ENCODE data around the gene ZNF71.

Gene ZNF71

DNA sequence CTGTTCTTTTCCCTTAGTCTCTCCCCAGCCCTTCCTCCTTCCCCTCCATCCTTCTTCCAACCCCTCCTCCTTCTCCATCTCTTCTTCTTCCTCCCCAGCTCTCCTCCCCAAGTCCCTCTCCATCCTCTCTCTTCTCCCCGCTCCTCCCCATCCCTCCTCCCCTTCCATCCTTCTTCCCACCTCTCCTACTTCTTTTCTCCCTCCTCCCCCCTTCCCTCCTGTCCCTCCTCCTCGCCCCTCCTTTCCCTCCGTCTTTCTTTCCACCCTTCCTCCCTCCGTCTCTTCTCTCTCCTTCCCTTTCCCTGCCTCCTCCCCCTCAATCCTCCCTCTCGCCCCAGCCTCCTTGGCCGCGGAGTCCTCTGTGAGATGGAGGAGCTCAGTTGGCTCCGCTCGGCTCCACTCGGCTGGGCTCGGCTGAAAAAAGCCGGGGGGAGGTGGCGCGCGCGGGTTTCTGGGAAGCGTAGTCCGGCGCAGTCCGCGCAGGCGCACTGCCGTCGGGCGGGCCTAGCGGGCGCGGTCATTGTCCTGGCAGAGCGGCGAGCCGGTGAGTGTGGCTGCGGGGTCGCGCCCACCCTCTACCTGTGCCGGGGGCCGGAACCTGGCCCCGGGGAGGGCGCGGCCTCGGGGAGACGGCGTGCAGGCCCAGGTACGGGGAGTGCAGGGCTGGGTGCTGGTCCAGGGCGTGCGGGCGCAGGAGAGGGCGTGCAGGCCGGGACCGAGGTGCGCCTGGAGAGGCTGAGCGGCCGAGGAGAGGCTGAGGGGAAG, at the start of gene ZNF71:
Gene ZNF71 (plus strand): TSS at position 520 of the 765 bp plus-strand sequence. CDS start 6,257 bp downstream, outside the sequence.
- Histone ChIP-seq H3K36me3 (ENCODE audit: insufficient read depth, low read length) (peaks cover 30% of the 10 kb centered on the region), H3K9me3 (ENCODE audit: low read depth, low read length) (peaks cover 24% of the 10 kb centered on the region), H3K4me3 (peak within 1 kb of the TSS; percentile 93), H3K9ac (ENCODE audit: insufficient read length) (peak within 1 kb of the TSS; percentile 92), H3K27ac (no peak within 1 kb of the TSS)
- peak; percentile 6 for DNase-seq (ENCODE audit: low read depth, low spot score)
- TF ChIP-seq POLR2AphosphoS5 (IDR thresholded peaks at IDR 0.05; ENCODE audit: borderline replicate concordance, low read depth, low read length) (peak; percentile 80; the same call in 1 of the 2 replicates), FOXP2 (optimal IDR thresholded peaks at IDR 0.05; ENCODE audit: control extremely low read depth, extremely low read length, insufficient read depth) (no peak)

GRCh38 chr19:56547535-56547934, 47.6 kb upstream of the ZNF71 start:
- no peak overlapping the region for H3K4me3 ChIP-seq
- H3K9me3 ChIP-seq (ENCODE audit: low read depth, low read length) = peaks cover 12% of the 10 kb centered on the region
- TF ChIP-seq FOXP2 (optimal IDR thresholded peaks at IDR 0.05; ENCODE audit: control extremely low read depth, extremely low read length, insufficient read depth) (no peak), POLR2AphosphoS5 (IDR thresholded peaks at IDR 0.05; ENCODE audit: borderline replicate concordance, low read depth, low read length) (no peak), EZH2 (IDR thresholded peaks at IDR 0.05) (no peak)
- no peak overlapping the region for H3K9ac ChIP-seq (ENCODE audit: insufficient read length)
- DNase-seq (ENCODE audit: low read depth, low spot score) = no peak
- H3K27ac ChIP-seq = no peak overlapping the region
- H3K36me3 ChIP-seq (ENCODE audit: insufficient read depth, low read length) = peaks cover 61% of the 10 kb centered on the region

GRCh38 chr19:56554272-56554869, 40.7 kb upstream of the ZNF71 start:
- no peak overlapping the region for H3K27ac ChIP-seq
- DNase-seq (ENCODE audit: low read depth, low spot score) = no peak
- H3K36me3 ChIP-seq (ENCODE audit: insufficient read depth, low read length) = peaks cover 48% of the 10 kb centered on the region
- no peak overlapping the region for H3K4me3 ChIP-seq
- TF ChIP-seq FOXP2 (optimal IDR thresholded peaks at IDR 0.05; ENCODE audit: control extremely low read depth, extremely low read length, insufficient read depth) (no peak), POLR2AphosphoS5 (IDR thresholded peaks at IDR 0.05; ENCODE audit: borderline replicate concordance, low read depth, low read length) (no peak), EZH2 (IDR thresholded peaks at IDR 0.05) (no peak)
- no peak overlapping the region for H3K9ac ChIP-seq (ENCODE audit: insufficient read length)
- peaks cover 16% of the 10 kb centered on the region for H3K9me3 ChIP-seq (ENCODE audit: low read depth, low read length)

DNA sequence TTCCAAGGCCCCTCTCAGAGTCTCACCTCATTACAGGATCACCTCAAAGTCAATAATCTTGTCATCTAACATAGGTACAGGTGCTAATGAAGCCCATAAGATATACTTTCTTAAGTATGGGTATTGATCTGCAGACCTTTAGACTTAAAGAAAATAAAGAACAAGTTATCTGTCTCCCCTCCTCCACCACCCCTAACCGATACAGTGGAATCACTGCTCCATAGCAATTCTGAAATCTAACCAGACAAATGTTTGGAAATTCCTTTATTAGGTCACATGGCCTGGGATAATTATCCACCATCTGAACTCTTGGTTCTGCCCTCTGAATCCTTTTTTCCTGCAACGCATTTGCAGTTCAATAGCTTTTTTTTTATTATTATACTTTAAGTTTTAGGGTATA, 32.3 kb upstream of the ZNF71 start:
- TF ChIP-seq POLR2AphosphoS5 (IDR thresholded peaks at IDR 0.05; ENCODE audit: borderline replicate concordance, low read depth, low read length) (no peak), EZH2 (IDR thresholded peaks at IDR 0.05) (no peak), FOXP2 (optimal IDR thresholded peaks at IDR 0.05; ENCODE audit: control extremely low read depth, extremely low read length, insufficient read depth) (no peak)

DNA sequence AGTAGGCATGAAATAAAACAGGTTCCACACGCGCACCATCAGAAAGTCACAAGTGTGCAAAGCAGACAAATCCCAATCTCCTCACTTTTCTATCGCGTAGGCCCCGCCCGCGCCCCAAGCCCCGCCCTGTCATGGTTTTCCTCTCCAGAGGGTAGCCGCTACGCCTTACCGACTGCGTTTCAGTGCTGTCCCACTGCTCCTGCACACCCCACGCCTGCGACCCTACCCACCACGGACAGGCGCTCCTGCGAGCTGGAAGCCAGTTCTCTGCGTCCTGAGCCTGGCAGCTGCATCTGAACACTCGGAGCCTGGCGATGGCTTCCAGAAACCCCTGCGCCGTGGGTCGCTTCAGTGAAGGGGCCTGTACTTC, 28.2 kb upstream of the ZNF71 start:
- Histone ChIP-seq H3K27ac (no peak overlapping the region), H3K9ac (ENCODE audit: insufficient read length) (peak overlapping the region; percentile 75), H3K9me3 (ENCODE audit: low read depth, low read length) (peaks cover 8% of the 10 kb centered on the region), H3K36me3 (ENCODE audit: insufficient read depth, low read length) (peaks cover 23% of the 10 kb centered on the region), H3K4me3 (peak overlapping the region; percentile 94)
- TF ChIP-seq POLR2AphosphoS5 (IDR thresholded peaks at IDR 0.05; ENCODE audit: borderline replicate concordance, low read depth, low read length) (no peak), FOXP2 (optimal IDR thresholded peaks at IDR 0.05; ENCODE audit: control extremely low read depth, extremely low read length, insufficient read depth) (no peak), EZH2 (IDR thresholded peaks at IDR 0.05) (no peak)
- no peak for DNase-seq (ENCODE audit: low read depth, low spot score)

More for the DNA sequence above, 32.3 kb upstream of the ZNF71 start:
- Histone ChIP-seq H3K4me3 (no peak overlapping the region), H3K9me3 (ENCODE audit: low read depth, low read length) (peaks cover 8% of the 10 kb centered on the region; the same call in 1 of the 2 replicates), H3K9ac (ENCODE audit: insufficient read length) (no peak overlapping the region), H3K27ac (no peak overlapping the region), H3K36me3 (ENCODE audit: insufficient read depth, low read length) (no peaks in the 10 kb centered on the region)
- DNase-seq (ENCODE audit: low read depth, low spot score) = no peak

GRCh38 chr19:56567274-56568120, 27.6 kb upstream of the ZNF71 start, which contains the start of gene ZNF470:
Gene ZNF470 (plus strand): TSS chr19:56567468. CDS start chr19:56570312, 2,844 bp downstream.
- no peak within 1 kb of the TSS for H3K27ac ChIP-seq

DNA sequence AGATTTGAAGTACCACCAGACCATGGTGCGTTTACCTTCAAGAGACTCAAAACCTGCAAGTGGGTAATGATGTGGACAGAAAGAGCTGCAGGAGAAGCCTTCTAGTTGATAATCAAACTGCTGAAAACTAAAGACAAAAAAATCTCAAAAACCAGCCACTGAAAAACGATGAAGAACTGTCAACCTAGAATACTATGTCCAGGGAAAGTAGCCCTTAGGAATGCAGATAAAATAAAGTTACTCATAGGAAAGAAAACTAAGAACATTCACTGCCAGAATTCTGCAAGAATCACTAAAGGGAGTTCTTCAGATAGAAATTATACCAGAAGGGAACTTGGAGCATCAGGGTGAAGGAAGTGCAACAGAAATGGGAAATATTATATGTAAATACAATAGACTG, 22.5 kb upstream of the ZNF71 start:
- no peak for TF ChIP-seq EZH2 (IDR thresholded peaks at IDR 0.05)
- no peak for TF ChIP-seq FOXP2 (optimal IDR thresholded peaks at IDR 0.05; ENCODE audit: control extremely low read depth, extremely low read length, insufficient read depth)
- TF ChIP-seq POLR2AphosphoS5 (IDR thresholded peaks at IDR 0.05; ENCODE audit: borderline replicate concordance, low read depth, low read length) = no peak
- no peak overlapping the region for H3K9ac ChIP-seq (ENCODE audit: insufficient read length)
- no peak overlapping the region for H3K4me3 ChIP-seq
- H3K9me3 ChIP-seq (ENCODE audit: low read depth, low read length) = peaks cover 5% of the 10 kb centered on the region
- no peak for DNase-seq (ENCODE audit: low read depth, low spot score)
- no peak overlapping the region for H3K27ac ChIP-seq
- H3K36me3 ChIP-seq (ENCODE audit: insufficient read depth, low read length) = peaks cover 47% of the 10 kb centered on the region

More at GRCh38 chr19:56567274-56568120, 27.6 kb upstream of the ZNF71 start, which contains the start of gene ZNF470:
- TF ChIP-seq FOXP2 (optimal IDR thresholded peaks at IDR 0.05; ENCODE audit: control extremely low read depth, extremely low read length, insufficient read depth) (no peak), POLR2AphosphoS5 (IDR thresholded peaks at IDR 0.05; ENCODE audit: borderline replicate concordance, low read depth, low read length) (peak; percentile 47; the same call in 1 of the 2 replicates)
- Histone ChIP-seq H3K9me3 (ENCODE audit: low read depth, low read length) (peaks cover 8% of the 10 kb centered on the region), H3K9ac (ENCODE audit: insufficient read length) (peak within 1 kb of the TSS; percentile 75), H3K36me3 (ENCODE audit: insufficient read depth, low read length) (peaks cover 23% of the 10 kb centered on the region), H3K4me3 (peak within 1 kb of the TSS; percentile 94)
- DNase-seq (ENCODE audit: low read depth, low spot score) = peak; percentile 12

- no peak for DNase-seq (ENCODE audit: low read depth, low spot score)
- H3K4me3 ChIP-seq = no peak overlapping the region
- TF ChIP-seq EZH2 (IDR thresholded peaks at IDR 0.05) (no peak), POLR2AphosphoS5 (IDR thresholded peaks at IDR 0.05; ENCODE audit: borderline replicate concordance, low read depth, low read length) (no peak), FOXP2 (optimal IDR thresholded peaks at IDR 0.05; ENCODE audit: control extremely low read depth, extremely low read length, insufficient read depth) (no peak)
- no peak overlapping the region for H3K9ac ChIP-seq (ENCODE audit: insufficient read length)
- H3K36me3 ChIP-seq (ENCODE audit: insufficient read depth, low read length) = peaks cover 44% of the 10 kb centered on the region
- H3K9me3 ChIP-seq (ENCODE audit: low read depth, low read length) = peaks cover 7% of the 10 kb centered on the region
- no peak overlapping the region for H3K27ac ChIP-seq
Measured at GRCh38 chr19:56573914-56574313, 21.2 kb upstream of the ZNF71 start.
